Astrocyte of the cerebellum (primary cell): Measurements from ENCODE around the gene KCNAB2.

Experiments
- DNase-seq: peaks from one replicate; pipeline ENCODE4 v3.0.0-alpha.2; 2011; ENCODE audit warnings: low read depth
- H3K4me3 ChIP-seq: 2 replicates; pipeline ENCODE4 v1.5.1; 2011; ENCODE audit warnings: mild to moderate bottlenecking, low read depth, low read length, moderate library complexity
- in situ Hi-C: cut with HindIII; loops from 2 replicates; pipeline ENCODE4 v1.10.0; 2017; ENCODE audit warnings: low sequenced_read_pairs
- TF ChIP-seq, protein P1 (sequence below): IDR thresholded peaks from 2 replicates; pipeline ENCODE4 v1.5.1; 2012; ENCODE audit warnings: low read length, low read depth, moderate library complexity, mild to moderate bottlenecking; ENCODE audit errors: missing control alignments

Gene KCNAB2

DNA sequence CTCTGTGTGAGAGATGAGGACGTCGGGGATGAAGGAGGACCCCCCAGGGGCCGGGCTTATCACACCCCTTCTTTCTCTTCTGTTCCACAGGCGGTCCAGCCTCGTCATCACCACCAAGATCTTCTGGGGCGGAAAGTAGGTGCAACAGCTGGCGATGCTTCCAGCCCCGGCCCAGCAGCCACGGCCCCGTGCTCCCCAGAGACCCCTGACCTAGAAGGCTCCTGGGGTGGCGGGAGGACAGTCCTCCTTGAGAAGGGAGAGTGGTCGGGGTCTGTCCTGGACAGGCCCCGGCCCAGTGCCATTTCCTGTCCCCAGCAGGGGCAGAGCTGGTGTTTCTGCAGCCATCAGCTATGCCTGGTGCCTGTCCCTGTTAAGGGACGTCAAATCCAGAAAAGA is 41.7 kb downstream of the KCNAB2 start:
- TF ChIP-seq, protein P1, sequence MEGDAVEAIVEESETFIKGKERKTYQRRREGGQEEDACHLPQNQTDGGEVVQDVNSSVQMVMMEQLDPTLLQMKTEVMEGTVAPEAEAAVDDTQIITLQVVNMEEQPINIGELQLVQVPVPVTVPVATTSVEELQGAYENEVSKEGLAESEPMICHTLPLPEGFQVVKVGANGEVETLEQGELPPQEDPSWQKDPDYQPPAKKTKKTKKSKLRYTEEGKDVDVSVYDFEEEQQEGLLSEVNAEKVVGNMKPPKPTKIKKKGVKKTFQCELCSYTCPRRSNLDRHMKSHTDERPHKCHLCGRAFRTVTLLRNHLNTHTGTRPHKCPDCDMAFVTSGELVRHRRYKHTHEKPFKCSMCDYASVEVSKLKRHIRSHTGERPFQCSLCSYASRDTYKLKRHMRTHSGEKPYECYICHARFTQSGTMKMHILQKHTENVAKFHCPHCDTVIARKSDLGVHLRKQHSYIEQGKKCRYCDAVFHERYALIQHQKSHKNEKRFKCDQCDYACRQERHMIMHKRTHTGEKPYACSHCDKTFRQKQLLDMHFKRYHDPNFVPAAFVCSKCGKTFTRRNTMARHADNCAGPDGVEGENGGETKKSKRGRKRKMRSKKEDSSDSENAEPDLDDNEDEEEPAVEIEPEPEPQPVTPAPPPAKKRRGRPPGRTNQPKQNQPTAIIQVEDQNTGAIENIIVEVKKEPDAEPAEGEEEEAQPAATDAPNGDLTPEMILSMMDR: no peak
- no peak overlapping the region for H3K4me3 ChIP-seq
- in situ Hi-C loops: no loop called here
- DNase-seq: no peak

DNA sequence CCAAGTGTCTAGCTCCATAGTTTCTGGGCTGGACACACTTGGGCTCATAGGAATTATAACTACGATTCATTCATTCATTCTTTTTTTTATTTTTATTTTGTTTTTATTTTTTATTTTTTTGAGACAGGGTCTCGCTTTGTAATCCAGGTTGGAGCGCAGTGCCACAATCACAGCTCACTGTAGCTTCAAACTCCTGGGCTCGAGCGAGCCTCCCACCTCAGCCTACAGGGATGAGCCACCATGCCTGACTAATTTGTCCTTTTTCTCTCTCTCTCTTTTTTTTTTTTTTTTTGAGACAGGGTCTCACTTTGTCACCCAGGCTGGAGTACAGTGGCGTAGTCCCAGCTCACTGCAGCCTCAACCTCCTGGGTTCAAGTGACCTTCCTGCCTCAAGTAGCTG is 42.3 kb downstream of the KCNAB2 start:
- DNase-seq: no peak
- TF ChIP-seq, protein P1: no peak
- in situ Hi-C loops: no loop called here
- H3K4me3 ChIP-seq: no peak overlapping the region

DNA sequence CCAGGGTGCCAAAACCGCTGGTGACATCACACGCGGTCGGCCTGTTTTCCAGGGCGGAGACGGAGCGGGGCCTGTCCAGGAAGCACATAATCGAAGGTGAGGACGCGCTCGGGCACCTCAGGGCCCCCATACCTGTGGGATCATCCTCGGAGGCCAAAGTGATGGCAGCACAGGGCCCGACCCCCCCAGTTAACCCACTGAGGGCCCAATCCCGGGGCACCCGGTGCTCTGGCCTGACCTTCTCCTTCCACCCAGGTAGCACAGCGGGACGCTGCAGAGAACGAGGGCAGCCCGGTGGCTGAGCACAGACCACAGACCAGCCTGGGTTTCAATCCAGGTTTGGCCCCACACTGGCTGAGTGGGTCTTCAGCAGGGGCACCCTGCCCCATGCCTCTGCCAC is 43.3 kb downstream of the KCNAB2 start:
- no peak overlapping the region for H3K4me3 ChIP-seq
- no peak for DNase-seq
- in situ Hi-C loops: no loop called here
- TF ChIP-seq, protein P1: no peak

DNA sequence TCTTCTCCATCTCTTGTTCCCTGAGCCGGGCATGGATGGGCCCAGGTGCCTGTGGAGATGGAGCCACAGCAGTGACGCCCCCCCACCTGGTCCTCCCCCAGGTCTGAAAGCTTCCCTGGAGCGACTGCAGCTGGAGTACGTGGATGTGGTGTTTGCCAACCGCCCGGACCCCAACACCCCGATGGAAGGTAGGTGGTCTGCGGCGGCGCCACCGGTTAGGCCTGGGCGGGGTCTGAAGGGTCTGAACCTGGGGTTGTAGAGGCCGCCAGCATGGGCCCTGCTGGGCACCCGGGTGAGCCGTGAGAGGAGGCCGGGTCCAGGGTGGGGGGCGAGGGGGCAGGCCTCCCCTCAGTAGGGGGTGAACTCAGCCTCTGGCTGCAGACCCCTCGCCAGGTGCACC is 44.6 kb downstream of the KCNAB2 start:
- H3K4me3 ChIP-seq: no peak overlapping the region
- no peak for DNase-seq
- in situ Hi-C loops: no loop called here
- TF ChIP-seq, protein P1: no peak

DNA sequence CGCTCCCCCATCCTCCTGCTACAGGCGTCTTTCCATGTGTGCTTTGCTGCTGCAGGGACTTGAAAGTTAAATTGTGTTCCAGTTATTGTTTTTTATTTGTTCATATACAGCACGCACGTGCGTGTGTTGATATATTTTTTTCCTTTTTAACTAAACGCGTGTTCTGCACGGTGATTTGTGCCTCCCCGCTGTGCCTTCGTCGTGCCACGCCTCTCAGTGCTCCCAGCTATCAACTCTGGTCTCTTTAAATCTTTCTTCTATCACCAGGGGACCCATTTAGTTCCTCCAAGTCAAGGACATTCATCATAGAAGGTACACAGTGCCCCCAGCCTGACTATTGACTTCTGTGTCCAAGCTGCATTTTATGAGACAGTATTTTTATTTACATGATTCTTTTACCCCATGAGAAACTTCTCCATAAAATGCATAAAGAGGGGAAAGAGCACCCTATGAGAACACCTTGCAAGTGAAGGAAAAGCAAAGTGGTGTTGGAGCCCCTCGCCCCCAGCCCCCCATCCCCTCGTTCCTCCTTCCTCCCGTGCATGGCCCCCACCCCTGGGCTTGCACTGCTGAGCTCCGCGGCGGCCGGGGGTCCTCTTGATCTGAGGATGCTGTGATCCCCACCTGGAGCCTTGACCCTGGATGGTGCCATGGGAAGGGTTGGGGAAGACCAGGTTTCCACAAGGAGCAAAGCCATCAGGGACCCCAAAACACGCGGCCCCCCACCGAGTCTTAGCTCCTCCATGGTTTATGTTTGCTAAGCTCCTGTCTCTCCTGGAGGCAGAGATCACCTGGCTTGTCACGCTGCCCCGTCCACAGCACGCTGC is 45.5 kb downstream of the KCNAB2 start:
- TF ChIP-seq, protein P1: no peak
- in situ Hi-C loops: no loop called here
- no peak for DNase-seq
- no peak overlapping the region for H3K4me3 ChIP-seq

DNA sequence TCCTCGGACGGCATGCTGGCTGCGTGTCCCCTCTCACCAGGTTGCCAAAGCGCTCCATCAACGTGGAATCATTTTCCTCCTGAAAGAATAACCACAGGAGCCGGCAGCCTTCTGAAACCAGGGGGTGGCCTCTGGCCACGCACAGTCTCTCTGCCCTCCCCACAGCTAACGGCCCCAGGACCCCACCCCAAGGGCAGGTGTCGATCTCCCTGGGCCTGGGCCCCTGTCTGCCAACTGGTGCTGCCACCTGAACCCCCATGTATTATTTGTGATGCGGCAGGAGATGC is 46.1 kb downstream of the KCNAB2 start:
- H3K4me3 ChIP-seq: no peak overlapping the region
- TF ChIP-seq, protein P1: no peak
- DNase-seq: no peak
- in situ Hi-C loops: no loop called here
